ENCODE results near the gene RPL21. TPM values are rescaled to one million over a fixed set of nuclear protein-coding genes. Genes with fewer than 3 reads are reported as not detected.
"Not testable (repeated sequence)": the region's sequence is repeated elsewhere in the genome, so short reads cannot be mapped to it uniquely, and the experiment has no call there.

Gene RPL21
- polyA plus RNA-seq, 3 donors, result 1,311 to 1,781 (median 1,417) TPM

GRCh38 chr13:27211771-27212364 lies 39.5 kb upstream of the RPL21 start:
- no peak overlapping the region for H3K27ac Mint-ChIP-seq
- intact Hi-C loops (cut with micrococcal nuclease), result no loop called here
- Histone ChIP-seq H3K27me3 (ENCODE audit: control insufficient read depth in 2 of 2, insufficient read depth in 2 of 2, low read length in 2 of 2) (no peaks in the 10 kb centered on the region), H4K20me1 (ENCODE audit: insufficient read depth, low read length) (no peaks in the 10 kb centered on the region), H3K4me3 (replicated peaks in 1 of 3; ENCODE audit: low read depth in 2 of 3, low read length in 3 of 3) (no peak overlapping the region), H2AFZ (ENCODE audit: insufficient read depth, low read depth, low read length, poor library complexity, severe bottlenecking) (no peak overlapping the region), H3K79me2 (ENCODE audit: insufficient read depth, low read length) (no peaks in the 10 kb centered on the region), H3K9me3 (replicated peaks in 1 of 2; ENCODE audit: control insufficient read depth in 1 of 2, insufficient read depth in 1 of 2, low read length in 2 of 2) (peaks cover 0 to 17% of the 10 kb centered on the region in 2 donors), H3K4me2 (replicated peaks; ENCODE audit: extremely low read depth, low read length, poor library complexity, severe bottlenecking) (no peak overlapping the region), H3K27ac (ENCODE audit: low read depth in 1 of 2, low read length in 2 of 2) (no peak overlapping the region), H3K36me3 (replicated peaks in 1 of 2; ENCODE audit: control insufficient read depth in 1 of 2, insufficient read depth in 2 of 2, low read length in 2 of 2) (no peaks in the 10 kb centered on the region), H3K9ac (ENCODE audit: insufficient read depth, low read length, poor library complexity, severe bottlenecking) (no peak overlapping the region), H3K4me1 (ENCODE audit: control insufficient read depth in 1 of 2, insufficient read depth in 2 of 2, low read length in 2 of 2) (no peaks in the 10 kb centered on the region)
- H3K4me1 Mint-ChIP-seq, result peaks cover 3% of the 10 kb centered on the region
- H3K27me3 Mint-ChIP-seq (ENCODE audit: low read depth in 3 of 3), result peaks cover 2 to 3% (median 2%) of the 10 kb centered on the region in 3 donors
- H3K4me3 Mint-ChIP-seq, result no peak overlapping the region
- WGBS (ENCODE audit: insufficient coverage), result 95% methylated on average over 14 of the region's 17 CpGs
- TF ChIP-seq CTCF (IDR thresholded peaks at IDR 0.05), result no peak
- peaks cover 2 to 22% (median 13%) of the 10 kb centered on the region in 7 donors for H3K9me3 Mint-ChIP-seq
- peak in 1 of 3 donors; percentile 9 for DNase-seq
- H3K36me3 Mint-ChIP-seq, result no peaks in the 10 kb centered on the region

GRCh38 chr13:27213386-27213785 lies 38.0 kb upstream of the RPL21 start:
- H4K20me1 ChIP-seq (ENCODE audit: insufficient read depth, low read length); H3K4me1 ChIP-seq (ENCODE audit: control insufficient read depth in 1 of 2, insufficient read depth in 2 of 2, low read length in 2 of 2); DNase-seq; H3K4me3 Mint-ChIP-seq; H3K36me3 ChIP-seq (replicated peaks in 1 of 2; ENCODE audit: control insufficient read depth in 1 of 2, insufficient read depth in 2 of 2, low read length in 2 of 2); H2AFZ ChIP-seq (ENCODE audit: insufficient read depth, low read depth, low read length, poor library complexity, severe bottlenecking); H3K27me3 Mint-ChIP-seq (ENCODE audit: low read depth in 3 of 3); H3K36me3 Mint-ChIP-seq; H3K9ac ChIP-seq (ENCODE audit: insufficient read depth, low read length, poor library complexity, severe bottlenecking); H3K27me3 ChIP-seq (ENCODE audit: control insufficient read depth in 2 of 2, insufficient read depth in 2 of 2, low read length in 2 of 2); H3K27ac Mint-ChIP-seq; intact Hi-C loops (cut with micrococcal nuclease); H3K4me3 ChIP-seq (replicated peaks in 1 of 3; ENCODE audit: low read depth in 2 of 3, low read length in 3 of 3); H3K79me2 ChIP-seq (ENCODE audit: insufficient read depth, low read length); H3K4me2 ChIP-seq (replicated peaks; ENCODE audit: extremely low read depth, low read length, poor library complexity, severe bottlenecking); H3K27ac ChIP-seq (ENCODE audit: low read depth in 1 of 2, low read length in 2 of 2): not testable (repeated sequence)
- H3K9me3 ChIP-seq (replicated peaks in 1 of 2; ENCODE audit: control insufficient read depth in 1 of 2, insufficient read depth in 1 of 2, low read length in 2 of 2), result peaks cover 0 to 17% of the 10 kb centered on the region in 2 donors
- WGBS (ENCODE audit: insufficient coverage), result 82% methylated on average over 2 of the region's 5 CpGs
- Mint-ChIP-seq H3K4me1 (peaks cover 12% of the 10 kb centered on the region), H3K9me3 (peaks cover 2 to 22% (median 13%) of the 10 kb centered on the region in 7 donors)

- Mint-ChIP-seq H3K4me1 (peaks cover 21% of the 10 kb centered on the region), H3K27ac (peak overlapping the region in 2 of 7 donors; percentile 5 to 38)
- H3K27ac ChIP-seq (ENCODE audit: low read depth in 1 of 2, low read length in 2 of 2); H3K36me3 ChIP-seq (replicated peaks in 1 of 2; ENCODE audit: control insufficient read depth in 1 of 2, insufficient read depth in 2 of 2, low read length in 2 of 2); intact Hi-C loops (cut with micrococcal nuclease); H3K4me2 ChIP-seq (replicated peaks; ENCODE audit: extremely low read depth, low read length, poor library complexity, severe bottlenecking); H3K79me2 ChIP-seq (ENCODE audit: insufficient read depth, low read length); H4K20me1 ChIP-seq (ENCODE audit: insufficient read depth, low read length); H3K9me3 ChIP-seq (replicated peaks in 1 of 2; ENCODE audit: control insufficient read depth in 1 of 2, insufficient read depth in 1 of 2, low read length in 2 of 2); H2AFZ ChIP-seq (ENCODE audit: insufficient read depth, low read depth, low read length, poor library complexity, severe bottlenecking); H3K4me1 ChIP-seq (ENCODE audit: control insufficient read depth in 1 of 2, insufficient read depth in 2 of 2, low read length in 2 of 2); H3K36me3 Mint-ChIP-seq; H3K9me3 Mint-ChIP-seq; H3K4me3 ChIP-seq (replicated peaks in 1 of 3; ENCODE audit: low read depth in 2 of 3, low read length in 3 of 3); H3K27me3 ChIP-seq (ENCODE audit: control insufficient read depth in 2 of 2, insufficient read depth in 2 of 2, low read length in 2 of 2); H3K27me3 Mint-ChIP-seq (ENCODE audit: low read depth in 3 of 3); H3K9ac ChIP-seq (ENCODE audit: insufficient read depth, low read length, poor library complexity, severe bottlenecking); H3K4me3 Mint-ChIP-seq: not testable (repeated sequence)
- WGBS (ENCODE audit: insufficient coverage), result no CpG with 5 or more reads among the region's 2 CpGs
- DNase-seq, result peak in 1 of 3 donors; percentile 15
These were observed 33.6 kb upstream of the RPL21 start for GRCh38 chr13:27217791-27218190.

GRCh38 chr13:27218861-27219260 lies 32.5 kb upstream of the RPL21 start:
- intact Hi-C loops (cut with micrococcal nuclease); H3K27me3 Mint-ChIP-seq (ENCODE audit: low read depth in 3 of 3); H2AFZ ChIP-seq (ENCODE audit: insufficient read depth, low read depth, low read length, poor library complexity, severe bottlenecking); H3K4me2 ChIP-seq (replicated peaks; ENCODE audit: extremely low read depth, low read length, poor library complexity, severe bottlenecking); H3K4me3 ChIP-seq (replicated peaks in 1 of 3; ENCODE audit: low read depth in 2 of 3, low read length in 3 of 3); H3K79me2 ChIP-seq (ENCODE audit: insufficient read depth, low read length); H3K4me3 Mint-ChIP-seq; H4K20me1 ChIP-seq (ENCODE audit: insufficient read depth, low read length); H3K4me1 ChIP-seq (ENCODE audit: control insufficient read depth in 1 of 2, insufficient read depth in 2 of 2, low read length in 2 of 2); H3K9me3 ChIP-seq (replicated peaks in 1 of 2; ENCODE audit: control insufficient read depth in 1 of 2, insufficient read depth in 1 of 2, low read length in 2 of 2); H3K9ac ChIP-seq (ENCODE audit: insufficient read depth, low read length, poor library complexity, severe bottlenecking); H3K36me3 Mint-ChIP-seq; H3K36me3 ChIP-seq (replicated peaks in 1 of 2; ENCODE audit: control insufficient read depth in 1 of 2, insufficient read depth in 2 of 2, low read length in 2 of 2); H3K27me3 ChIP-seq (ENCODE audit: control insufficient read depth in 2 of 2, insufficient read depth in 2 of 2, low read length in 2 of 2); H3K9me3 Mint-ChIP-seq: not testable (repeated sequence)
- DNase-seq, result peak in 2 of 3 donors; percentile 6 to 11
- Mint-ChIP-seq H3K27ac (peak overlapping the region in 4 of 7 donors; percentile 9 to 67 (median 58)), H3K4me1 (peaks cover 20% of the 10 kb centered on the region)
- WGBS (ENCODE audit: insufficient coverage), result no CpG with 5 or more reads among the region's 1 CpG
- peak overlapping the region in 1 of 2 donors; percentile 14 for H3K27ac ChIP-seq (ENCODE audit: low read depth in 1 of 2, low read length in 2 of 2)
